ENCODE data around the gene FBP2. TPM values are rescaled to one million over a fixed set of nuclear protein-coding genes. Genes with fewer than 3 reads are reported as not detected.

Gene FBP2
- total and polyA plus RNA-seq, 10 of the 15 experiments (the other 5 are each of a cell fraction or from before 2014, with no cell fraction given) = 0.07 to 1.1 (median 0.12) TPM; not detected in 6

- H3K9ac ChIP-seq (ENCODE audit: control insufficient read depth, insufficient read depth, low read length) = no peak overlapping the region
- no peaks in the 10 kb centered on the region for H3K27me3 ChIP-seq (replicated peaks in 1 of 2; ENCODE audit: control insufficient read depth in 2 of 2, insufficient read depth in 2 of 2, low read length in 1 of 2)
- no peak overlapping the region for H2AFZ ChIP-seq (ENCODE audit: control insufficient read depth, low read depth, low read length)
- no peak for TF ChIP-seq ZBTB4 (CRISPR knock-in tag; IDR thresholded peaks at IDR 0.05)
- TF ChIP-seq NRF1 (conservative IDR thresholded peaks at IDR 0.05; ENCODE audit: low read depth, low read length) = no peak
- TF ChIP-seq RELB (IDR thresholded peaks at IDR 0.05; ENCODE audit: low read depth) = no peak
- TF ChIP-seq EP300 (IDR thresholded peaks at IDR 0.05; ENCODE audit: borderline replicate concordance in 1 of 2, control insufficient read depth in 1 of 2, low read depth in 2 of 2, low read length in 2 of 2) = no peak
- no peak for TF ChIP-seq DPF2 (IDR thresholded peaks at IDR 0.05)
- TF ChIP-seq RUNX3 (IDR thresholded peaks at IDR 0.05; ENCODE audit: low read length) = no peak
- no peak for TF ChIP-seq WRNIP1 (IDR thresholded peaks at IDR 0.05; ENCODE audit: borderline replicate concordance, low read depth, low read length)
- no peak for TF ChIP-seq KLF5 (IDR thresholded peaks at IDR 0.05; ENCODE audit: partially characterized antibody)
- TF ChIP-seq CEBPZ (IDR thresholded peaks at IDR 0.05; ENCODE audit: low read depth, low read length) = no peak
- no peak for TF ChIP-seq MYB (IDR thresholded peaks at IDR 0.05; ENCODE audit: borderline replicate concordance, low read depth, low read length)
- no peak for TF ChIP-seq RAD21 (IDR thresholded peaks at IDR 0.05; ENCODE audit: insufficient read depth, low read depth, low read length)
- FAIRE-seq (no peak), DNase-seq (ENCODE audit: low read depth, low spot score) (no peak), ATAC-seq (no peak)
- H3K36me3 ChIP-seq (ENCODE audit: control insufficient read depth in 2 of 2, insufficient read depth in 2 of 2, low read length in 1 of 2) = no peaks in the 10 kb centered on the region
- no peaks in the 10 kb centered on the region for H3K9me3 ChIP-seq (replicated peaks; ENCODE audit: control insufficient read depth, insufficient read depth, low read length)
- H3K4me1 ChIP-seq (ENCODE audit: control insufficient read depth, insufficient read depth, low read length) = no peaks in the 10 kb centered on the region
- BruUV-seq (replicated peaks) = no TSS peak
- H3K79me2 ChIP-seq (ENCODE audit: control insufficient read depth, insufficient read depth, low read length) = no peaks in the 10 kb centered on the region
- H4K20me1 ChIP-seq (ENCODE audit: control insufficient read depth, insufficient read depth) = no peaks in the 10 kb centered on the region
- in situ Hi-C loops (cut with MboI) = no loop called here
- ChIA-PET CTCF (no interaction called here), RAD21 (ENCODE audit: unreplicated experiment) (no interaction called here), POLR2A (no interaction called here), SMC1A (ENCODE audit: uncharacterized antibody, unreplicated experiment) (no interaction called here)
- WGBS (ENCODE audit: insufficient coverage, insufficient replicate concordance, low lambda C conversion rate, missing lambda C conversion rate) = 68% methylated on average over 4 of the region's 4 CpGs
- no peak overlapping the region for H3K27ac ChIP-seq (ENCODE audit: control insufficient read depth, insufficient read depth)
- no peak overlapping the region for H3K4me3 ChIP-seq
- intact Hi-C loops (cut with micrococcal nuclease; ENCODE audit: unreplicated experiment) = no loop called here
- H3K4me2 ChIP-seq (ENCODE audit: control insufficient read depth, insufficient read depth) = no peak overlapping the region
Observed at GRCh38 chr9:94517254-94517653, 76.4 kb downstream of the FBP2 start.
